Measurements from ENCODE around the gene PIK3R1.

GRCh38 chr5:68329554-68330255 lies 114.1 kb downstream of the PIK3R1 start:
- TF ChIP-seq CTCF (IDR thresholded peaks at IDR 0.05) (no peak), POLR2A (IDR thresholded peaks at IDR 0.05; ENCODE audit: low read depth) (no peak), POLR2AphosphoS5 (IDR thresholded peaks at IDR 0.05) (no peak), EP300 (IDR thresholded peaks at IDR 0.05) (no peak)
